AG04449 (cell line): ENCODE results near the gene EIF2B2.

Source experiments
- CTCF ChIA-PET: fragments of 350-600 bp; formaldehyde crosslinking; extraction: SDS; loops from one replicate; lab custom pipeline; 2021; ENCODE audit warnings: antibody characterized with exemption; lab: Yijun Ruan, JAX
- POLR2A ChIA-PET: fragments of 400-600, 350-600 bp; formaldehyde crosslinking; extraction: SDS; loops from one replicate; lab custom pipeline; 2020; ENCODE audit warnings: antibody characterized with exemption, inconsistent platforms; lab: Yijun Ruan, JAX
- DNase-seq: peaks from one replicate; pipeline ENCODE4 v3.0.0-alpha.2; 2010; ENCODE audit warnings: low read depth, low spot score
- H3K4me3 ChIP-seq: 2 replicates; pipeline ENCODE4 v1.5.1; 2011; ENCODE audit warnings: low read depth, mild to moderate bottlenecking, control low read depth, low read length
- TF ChIP-seq, protein P1 (sequence below): IDR thresholded peaks from one replicate; pipeline ENCODE4 v1.5.1; 2011; ENCODE audit warnings: mild to moderate bottlenecking, moderate library complexity, low read length, control low read depth, inconsistent platforms; ENCODE audit not compliant: insufficient read depth; ENCODE audit errors: missing control alignments

EIF2B2 gene

GRCh38 chr14:74962493-74962892 is 40.2 kb upstream of the EIF2B2 start:
- TF ChIP-seq, protein P1, sequence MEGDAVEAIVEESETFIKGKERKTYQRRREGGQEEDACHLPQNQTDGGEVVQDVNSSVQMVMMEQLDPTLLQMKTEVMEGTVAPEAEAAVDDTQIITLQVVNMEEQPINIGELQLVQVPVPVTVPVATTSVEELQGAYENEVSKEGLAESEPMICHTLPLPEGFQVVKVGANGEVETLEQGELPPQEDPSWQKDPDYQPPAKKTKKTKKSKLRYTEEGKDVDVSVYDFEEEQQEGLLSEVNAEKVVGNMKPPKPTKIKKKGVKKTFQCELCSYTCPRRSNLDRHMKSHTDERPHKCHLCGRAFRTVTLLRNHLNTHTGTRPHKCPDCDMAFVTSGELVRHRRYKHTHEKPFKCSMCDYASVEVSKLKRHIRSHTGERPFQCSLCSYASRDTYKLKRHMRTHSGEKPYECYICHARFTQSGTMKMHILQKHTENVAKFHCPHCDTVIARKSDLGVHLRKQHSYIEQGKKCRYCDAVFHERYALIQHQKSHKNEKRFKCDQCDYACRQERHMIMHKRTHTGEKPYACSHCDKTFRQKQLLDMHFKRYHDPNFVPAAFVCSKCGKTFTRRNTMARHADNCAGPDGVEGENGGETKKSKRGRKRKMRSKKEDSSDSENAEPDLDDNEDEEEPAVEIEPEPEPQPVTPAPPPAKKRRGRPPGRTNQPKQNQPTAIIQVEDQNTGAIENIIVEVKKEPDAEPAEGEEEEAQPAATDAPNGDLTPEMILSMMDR: no peak
- POLR2A ChIA-PET: no interaction called here
- no peak for DNase-seq
- H3K4me3 ChIP-seq: no peak overlapping the region
- CTCF ChIA-PET: interaction anchor here (1.0 to 6.2 kb wide), 3 partner anchors 16 to 57 kb away, joined by 3 to 52 read pairs (median 8); no protein-coding TSS in a partner anchor

DNA sequence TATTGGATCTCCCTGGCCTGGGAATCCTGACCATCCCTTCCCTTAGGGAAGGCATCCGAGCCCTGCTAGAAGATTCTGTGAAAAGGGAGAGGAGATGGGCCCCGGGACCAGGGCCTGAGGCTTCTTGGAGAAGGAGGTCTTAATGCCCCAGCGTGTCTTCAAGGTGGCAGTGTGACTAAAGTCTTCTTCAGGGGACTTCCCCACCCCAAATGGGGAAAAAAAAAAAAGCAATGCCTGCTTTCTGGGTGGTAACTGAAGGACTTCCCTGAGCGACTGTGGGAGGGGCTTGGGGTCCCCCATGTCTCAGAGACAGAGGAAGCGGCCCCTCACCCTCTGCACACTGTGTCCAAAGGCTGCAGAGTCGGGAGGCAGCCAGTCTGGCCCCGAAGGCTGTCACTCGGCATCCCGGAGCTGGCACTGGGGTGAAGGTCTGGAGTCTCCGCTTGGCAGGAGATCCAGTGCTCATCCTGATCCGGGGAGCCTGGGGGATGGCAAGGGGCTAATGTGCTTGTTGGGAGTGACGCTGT is 39.5 kb upstream of the EIF2B2 start:
- no peak overlapping the region for H3K4me3 ChIP-seq
- ChIA-PET POLR2A (no interaction called here), CTCF (interaction anchor here (0.8 to 6.2 kb wide), 4 partner anchors 16 to 102 kb away, joined by 4 to 52 read pairs (median 14); no protein-coding TSS in a partner anchor)
- TF ChIP-seq, protein P1: no peak
- no peak for DNase-seq

DNA sequence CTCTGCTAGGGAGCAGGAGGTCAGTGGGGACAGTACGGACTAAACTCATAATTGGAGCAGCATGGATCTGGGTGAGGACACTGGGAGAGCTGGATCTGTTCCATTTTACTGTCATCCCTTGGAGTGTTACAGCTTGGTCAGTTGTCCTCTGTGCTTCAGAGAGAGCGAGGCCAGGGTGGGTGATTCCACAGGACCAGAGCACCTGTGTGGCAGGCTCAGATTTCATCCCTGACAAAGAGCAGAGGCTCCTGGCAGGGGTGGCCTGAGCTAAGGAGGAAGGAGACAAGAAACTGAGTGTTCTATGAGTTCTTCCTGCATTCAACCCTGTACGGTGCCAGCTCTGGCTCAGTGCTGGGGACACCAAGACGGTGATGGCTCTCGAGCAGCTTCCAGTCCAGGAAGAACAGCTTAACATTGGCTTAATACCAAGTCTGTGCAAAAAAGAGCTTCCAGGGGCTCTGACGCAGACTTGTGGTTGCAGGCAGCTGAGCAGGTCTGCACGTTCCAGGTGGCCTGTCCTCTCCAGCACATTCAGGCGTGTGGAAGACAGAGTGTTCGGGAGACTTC is 38.9 kb upstream of the EIF2B2 start:
- TF ChIP-seq, protein P1: no peak
- no peak overlapping the region for H3K4me3 ChIP-seq
- no peak for DNase-seq
- CTCF ChIA-PET: interaction anchor here (0.8 to 2.7 kb wide), 6 partner anchors 8 to 103 kb away, joined by 3 to 20 read pairs (median 5); partner anchors contain the start of gene PGF
- POLR2A ChIA-PET: no interaction called here

GRCh38 chr14:74964787-74965485 is 37.8 kb upstream of the EIF2B2 start:
- CTCF ChIA-PET: interaction anchor here (0.9 to 2.7 kb wide), 12 partner anchors 9 to 60 kb away, joined by 3 to 20 read pairs (median 4); partner anchors contain the start of gene PGF
- H3K4me3 ChIP-seq: no peak overlapping the region
- DNase-seq: no peak
- POLR2A ChIA-PET: interaction anchor here (0.7 kb wide), 1 partner anchor 10 kb away, joined by 3 read pairs; the partner anchor contains the start of gene PGF
- TF ChIP-seq, protein P1: no peak

DNA sequence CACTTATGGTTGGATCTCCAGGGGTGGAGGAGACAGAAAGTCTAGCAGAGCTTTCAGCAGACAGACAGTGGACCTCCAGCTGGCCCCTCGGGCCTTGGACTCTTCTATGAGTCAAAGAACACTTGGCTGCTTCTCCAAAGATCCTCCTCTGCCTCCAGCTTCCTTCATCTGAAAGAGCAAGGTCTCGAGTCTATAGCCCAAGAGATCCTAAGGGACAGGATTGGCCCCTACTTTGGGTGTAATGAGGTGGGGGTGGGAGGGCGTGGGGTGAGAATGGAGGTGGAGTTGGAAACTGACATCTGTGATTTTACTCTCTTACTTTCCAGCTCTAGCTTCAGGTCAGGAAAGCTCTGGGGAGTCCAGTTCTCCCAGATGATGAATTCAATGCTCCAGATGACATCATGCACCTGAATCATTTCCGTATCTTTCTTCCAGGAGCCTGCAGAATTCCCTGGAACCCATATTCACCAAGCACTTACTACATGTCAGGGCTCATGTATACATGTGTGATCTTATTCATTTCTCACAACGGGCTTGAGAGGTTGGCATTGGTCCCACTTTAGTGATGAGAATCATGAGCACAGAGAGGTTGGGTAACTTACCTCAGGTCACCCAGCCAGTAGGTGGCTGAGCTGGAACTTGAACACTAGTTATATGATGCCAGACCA is 37.1 kb upstream of the EIF2B2 start:
- CTCF ChIA-PET: interaction anchor here (0.6 to 2.7 kb wide), 11 partner anchors 8 to 60 kb away, joined by 3 to 20 read pairs (median 3); no protein-coding TSS in a partner anchor
- DNase-seq: no peak
- TF ChIP-seq, protein P1: no peak
- POLR2A ChIA-PET: interaction anchor here (0.7 kb wide), 1 partner anchor 11 kb away, joined by 3 read pairs; the partner anchor contains the start of gene PGF
- H3K4me3 ChIP-seq: no peak overlapping the region
